Panc1 (cell line): Measurements from ENCODE around the gene SWAP70.
"Not testable (repeated sequence)": the region's sequence is repeated elsewhere in the genome, so short reads cannot be mapped to it uniquely, and the experiment has no call there.

Experiments
- SIN3A ChIP-seq: IDR thresholded peaks from 2 replicates; pipeline ENCODE4 v1.6.1; 2012; ENCODE audit warnings: low read depth, mild to moderate bottlenecking, low read length, moderate library complexity, borderline replicate concordance; ENCODE audit not compliant: insufficient read depth
- TCF7L2 ChIP-seq: IDR thresholded peaks from 2 replicates; pipeline ENCODE4 v1.6.1; 2011; ENCODE audit warnings: mild to moderate bottlenecking, low read depth, low read length, inconsistent platforms
- TF ChIP-seq, protein P1 (sequence below): fragments of 450-650 bp; IDR thresholded peaks from 2 replicates; pipeline ENCODE4 v1.5.1; 2017; ENCODE audit warnings: mild to moderate bottlenecking
- TF ChIP-seq, protein P2 (sequence below), 2 experiments: IDR thresholded peaks; 2 replicates each; pipeline ENCODE4 v1.6.1; 2011 to 2012; ENCODE audit warnings: low read depth in 2 of 2, control low read depth in 1 of 2, low read length in 1 of 2, mild to moderate bottlenecking in 1 of 2, moderate library complexity in 1 of 2; ENCODE audit not compliant: insufficient read depth in 1 of 2

DNA sequence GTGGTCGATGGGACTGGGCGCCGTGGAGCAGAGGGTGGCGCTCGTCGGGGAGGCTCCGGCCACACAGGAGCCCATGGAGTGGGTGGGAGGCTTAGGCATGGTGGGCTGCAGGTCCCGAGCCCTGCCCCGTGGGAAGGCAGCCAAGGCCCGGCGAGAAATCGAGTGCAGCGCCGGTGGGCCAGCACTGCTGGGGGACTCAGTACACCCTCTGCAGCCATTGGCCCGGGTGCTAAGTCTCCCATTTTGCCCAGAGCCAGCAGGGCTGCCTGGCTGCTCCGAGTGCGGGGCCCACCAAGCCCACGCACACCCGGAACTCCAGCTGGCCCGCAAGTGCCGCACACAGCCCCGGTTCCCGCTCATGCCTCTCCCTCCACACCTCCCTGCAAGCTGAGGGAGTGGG, 40.8 kb upstream of the SWAP70 start:
- TF ChIP-seq, protein P1, sequence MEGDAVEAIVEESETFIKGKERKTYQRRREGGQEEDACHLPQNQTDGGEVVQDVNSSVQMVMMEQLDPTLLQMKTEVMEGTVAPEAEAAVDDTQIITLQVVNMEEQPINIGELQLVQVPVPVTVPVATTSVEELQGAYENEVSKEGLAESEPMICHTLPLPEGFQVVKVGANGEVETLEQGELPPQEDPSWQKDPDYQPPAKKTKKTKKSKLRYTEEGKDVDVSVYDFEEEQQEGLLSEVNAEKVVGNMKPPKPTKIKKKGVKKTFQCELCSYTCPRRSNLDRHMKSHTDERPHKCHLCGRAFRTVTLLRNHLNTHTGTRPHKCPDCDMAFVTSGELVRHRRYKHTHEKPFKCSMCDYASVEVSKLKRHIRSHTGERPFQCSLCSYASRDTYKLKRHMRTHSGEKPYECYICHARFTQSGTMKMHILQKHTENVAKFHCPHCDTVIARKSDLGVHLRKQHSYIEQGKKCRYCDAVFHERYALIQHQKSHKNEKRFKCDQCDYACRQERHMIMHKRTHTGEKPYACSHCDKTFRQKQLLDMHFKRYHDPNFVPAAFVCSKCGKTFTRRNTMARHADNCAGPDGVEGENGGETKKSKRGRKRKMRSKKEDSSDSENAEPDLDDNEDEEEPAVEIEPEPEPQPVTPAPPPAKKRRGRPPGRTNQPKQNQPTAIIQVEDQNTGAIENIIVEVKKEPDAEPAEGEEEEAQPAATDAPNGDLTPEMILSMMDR: not testable (repeated sequence)
- not testable (repeated sequence) for TF ChIP-seq SIN3A, TCF7L2
- TF ChIP-seq, protein P2, sequence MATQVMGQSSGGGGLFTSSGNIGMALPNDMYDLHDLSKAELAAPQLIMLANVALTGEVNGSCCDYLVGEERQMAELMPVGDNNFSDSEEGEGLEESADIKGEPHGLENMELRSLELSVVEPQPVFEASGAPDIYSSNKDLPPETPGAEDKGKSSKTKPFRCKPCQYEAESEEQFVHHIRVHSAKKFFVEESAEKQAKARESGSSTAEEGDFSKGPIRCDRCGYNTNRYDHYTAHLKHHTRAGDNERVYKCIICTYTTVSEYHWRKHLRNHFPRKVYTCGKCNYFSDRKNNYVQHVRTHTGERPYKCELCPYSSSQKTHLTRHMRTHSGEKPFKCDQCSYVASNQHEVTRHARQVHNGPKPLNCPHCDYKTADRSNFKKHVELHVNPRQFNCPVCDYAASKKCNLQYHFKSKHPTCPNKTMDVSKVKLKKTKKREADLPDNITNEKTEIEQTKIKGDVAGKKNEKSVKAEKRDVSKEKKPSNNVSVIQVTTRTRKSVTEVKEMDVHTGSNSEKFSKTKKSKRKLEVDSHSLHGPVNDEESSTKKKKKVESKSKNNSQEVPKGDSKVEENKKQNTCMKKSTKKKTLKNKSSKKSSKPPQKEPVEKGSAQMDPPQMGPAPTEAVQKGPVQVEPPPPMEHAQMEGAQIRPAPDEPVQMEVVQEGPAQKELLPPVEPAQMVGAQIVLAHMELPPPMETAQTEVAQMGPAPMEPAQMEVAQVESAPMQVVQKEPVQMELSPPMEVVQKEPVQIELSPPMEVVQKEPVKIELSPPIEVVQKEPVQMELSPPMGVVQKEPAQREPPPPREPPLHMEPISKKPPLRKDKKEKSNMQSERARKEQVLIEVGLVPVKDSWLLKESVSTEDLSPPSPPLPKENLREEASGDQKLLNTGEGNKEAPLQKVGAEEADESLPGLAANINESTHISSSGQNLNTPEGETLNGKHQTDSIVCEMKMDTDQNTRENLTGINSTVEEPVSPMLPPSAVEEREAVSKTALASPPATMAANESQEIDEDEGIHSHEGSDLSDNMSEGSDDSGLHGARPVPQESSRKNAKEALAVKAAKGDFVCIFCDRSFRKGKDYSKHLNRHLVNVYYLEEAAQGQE (IDR thresholded peaks at IDR 0.05; ENCODE audit: insufficient read depth in 1 of 2, low read depth in 2 of 2, low read length in 1 of 2): not testable (repeated sequence)
